Endothelial cell of umbilical vein (primary cell): ENCODE results near the gene NPNT. TPM values are rescaled to one million over a fixed set of nuclear protein-coding genes. Genes with fewer than 3 reads are reported as not detected.

Source experiments
- BruUV-seq: library from RNA; stranded (reverse); fragments of 400-500 nt; replicated peaks from 2 replicates; lab custom pipeline; 2021; lab: Mats Ljungman, UMichigan
- CTCF ChIA-PET: fragments of 300-600, 350-600 bp; sonication (Branson Sonifier 250); formaldehyde crosslinking; loops from one replicate; lab custom pipeline; 2021; ENCODE audit warnings: antibody characterized with exemption, inconsistent platforms; lab: Charles Lee
- POLR2A ChIA-PET: fragments of 300-600, 350-600 bp; sonication (Branson Sonifier 250); formaldehyde crosslinking; loops from one replicate; lab custom pipeline; 2021; ENCODE audit warnings: antibody characterized with exemption, inconsistent platforms; lab: Charles Lee
- DNase-seq: peaks from one replicate; pipeline ENCODE4 v3.0.0-alpha.2; 2011; ENCODE audit warnings: low read depth, low spot score
- FAIRE-seq: peaks from 2 replicates; lab custom pipeline; 2011; peaks lifted over from hg19 to GRCh38; lab: Jason Lieb, UNC
- H2AFZ ChIP-seq: 2 replicates; pipeline ENCODE4 v1.6.0; 2012; ENCODE audit warnings: low read depth, low read length, control low read depth, inconsistent platforms
- H3K27ac ChIP-seq: 2 replicates; pipeline ENCODE4 v1.5.1; 2011; ENCODE audit warnings: low read depth, mild to moderate bottlenecking, control low read depth, low read length, moderate library complexity; ENCODE audit not compliant: insufficient read depth
- H3K27me3 ChIP-seq, 2 experiments: 2 replicates each; pipeline versions ENCODE4 v1.6.0 to v1.6.1; 2011; ENCODE audit warnings: low read length in 2 of 2, mixed read lengths in 1 of 2; ENCODE audit not compliant: control insufficient read depth in 2 of 2, insufficient read depth in 2 of 2
- H3K36me3 ChIP-seq, 2 experiments: 2 replicates in 1 of 2; 3 replicates in 1 of 2; pipeline ENCODE4 v1.5.1; 2011; ENCODE audit warnings: low read length in 2 of 2, mild to moderate bottlenecking in 1 of 2, moderate library complexity in 1 of 2; ENCODE audit not compliant: control insufficient read depth in 2 of 2, insufficient read depth in 2 of 2; ENCODE audit errors: extremely low read depth in 1 of 2
- H3K4me1 ChIP-seq: 3 replicates; pipeline ENCODE4 v1.5.1; 2011; ENCODE audit warnings: mild to moderate bottlenecking, low read length; ENCODE audit not compliant: control insufficient read depth, insufficient read depth; ENCODE audit errors: extremely low read depth
- H3K4me2 ChIP-seq: 2 replicates; pipeline ENCODE4 v1.6.1; 2011; ENCODE audit warnings: low read length, control low read depth, mixed read lengths; ENCODE audit not compliant: insufficient read depth
- H3K4me3 ChIP-seq, 3 experiments: fragments of 200-600 bp in 1 of 3; sonication (generic), shearing (Covaris generic) in 1 of 3; replicated peaks in 1 of 3; 2 replicates each; pipeline ENCODE4 v1.5.1; 2011 to 2016; ENCODE audit warnings: control low read depth in 3 of 3, low read length in 3 of 3, mild to moderate bottlenecking in 2 of 3, inconsistent platforms in 1 of 3, low read depth in 1 of 3, moderate library complexity in 1 of 3; ENCODE audit not compliant: insufficient read depth in 1 of 3
- H3K79me2 ChIP-seq: 2 replicates; pipeline ENCODE4 v1.6.0; 2012; ENCODE audit warnings: low read length, inconsistent platforms; ENCODE audit not compliant: control insufficient read depth, insufficient read depth
- H3K9ac ChIP-seq: replicated peaks from 2 replicates; pipeline ENCODE3; 2011; ENCODE audit warnings: low read length, control low read depth; ENCODE audit not compliant: insufficient read depth; ENCODE audit errors: extremely low read depth
- H3K9me1 ChIP-seq: replicated peaks from 3 replicates; pipeline ENCODE4 v1.6.0; 2011; ENCODE audit warnings: mild to moderate bottlenecking, low read length; ENCODE audit not compliant: control insufficient read depth, insufficient read depth; ENCODE audit errors: extremely low read depth
- H3K9me3 ChIP-seq: replicated peaks from 2 replicates; pipeline ENCODE4 v1.5.1; 2012; ENCODE audit warnings: low read length, inconsistent platforms; ENCODE audit not compliant: control insufficient read depth, insufficient read depth
- H4K20me1 ChIP-seq: replicated peaks from 2 replicates; pipeline ENCODE3; 2011; ENCODE audit warnings: mild to moderate bottlenecking, low read length; ENCODE audit not compliant: control insufficient read depth, insufficient read depth; ENCODE audit errors: extremely low read depth
- EZH2 ChIP-seq: IDR thresholded peaks from 2 replicates; pipeline ENCODE4 v1.6.1; 2012; ENCODE audit warnings: borderline replicate concordance, low read depth, mild to moderate bottlenecking, moderate library complexity, low read length, inconsistent platforms; ENCODE audit not compliant: severe bottlenecking
- FOS ChIP-seq: IDR thresholded peaks from 2 replicates; pipeline ENCODE4 v1.6.1; 2011; ENCODE audit warnings: mild to moderate bottlenecking, low read length, moderate library complexity, borderline replicate concordance; ENCODE audit not compliant: insufficient read depth
- GATA2 ChIP-seq: IDR thresholded peaks from 2 replicates; pipeline ENCODE4 v1.7.0; 2011; ENCODE audit warnings: low read depth, mild to moderate bottlenecking, moderate library complexity, mixed read lengths, low read length; ENCODE audit not compliant: insufficient read length, insufficient read depth
- JUN ChIP-seq: IDR thresholded peaks from 2 replicates; pipeline ENCODE4 v1.6.1; 2011; ENCODE audit warnings: borderline replicate concordance, low read depth; ENCODE audit not compliant: insufficient read length, insufficient read depth
- MYC ChIP-seq: IDR thresholded peaks from one replicate; pipeline ENCODE4 v1.6.1; 2011; ENCODE audit warnings: mild to moderate bottlenecking, low read depth, low read length
- POLR2A ChIP-seq: IDR thresholded peaks from 2 replicates; pipeline ENCODE4 v1.6.1; 2012; ENCODE audit warnings: low read depth, mild to moderate bottlenecking, control low read depth, low read length
- POLR2AphosphoS5 ChIP-seq: IDR thresholded peaks from 2 replicates; pipeline ENCODE4 v1.6.1; 2012; ENCODE audit warnings: low read depth, mild to moderate bottlenecking, control low read depth, low read length, moderate library complexity; ENCODE audit not compliant: insufficient read depth
- dilution Hi-C: fragments of 300-500 bp; cut with MboI; formaldehyde crosslinking; loops from one replicate; pipeline ENCODE4 v1.15.0; 2019; ENCODE audit warnings: low sequenced_read_pairs; ENCODE audit not compliant: extremely low pct_ligation_motif_present
- intact Hi-C: fragments of 100-400 bp; cut with micrococcal nuclease; formaldehyde crosslinking; loops from one replicate; pipeline ENCODE4 v1.10.0; 2022
- polyA plus RNA-seq, 4 experiments: library from polyadenylated mRNA; depleted of rRNA in 3 of 4; stranded (reverse) in 3 of 4; unstranded in 1 of 4; fragments of >200 nt; gene quantifications; 2 replicates each; pipeline versions ENCODE4 v1.2.1 to v1.2.3, GENCODE V29; 2011 to 2012; ENCODE audit warnings: missing spikeins in 1 of 4
- total RNA-seq: library from RNA; stranded (reverse); gene quantifications from 2 replicates; pipeline ENCODE4 v1.2.3, GENCODE V29; 2021
- TF ChIP-seq, protein P1 (sequence below): IDR thresholded peaks from 2 replicates; pipeline ENCODE4 v1.6.1; 2011; ENCODE audit not compliant: insufficient read depth, insufficient read length
- TF ChIP-seq, protein P2 (sequence below), 2 donors: IDR thresholded peaks; 1 replicate in 1 of 2; 2 replicates in 1 of 2; pipeline ENCODE4 v1.5.1; 2011; ENCODE audit warnings: low read length in 2 of 2, mild to moderate bottlenecking in 2 of 2, moderate library complexity in 2 of 2, control low read depth in 1 of 2, inconsistent platforms in 1 of 2, low read depth in 1 of 2; ENCODE audit not compliant: insufficient read depth in 1 of 2; ENCODE audit errors: extremely low read depth in 1 of 2

Gene NPNT
- total and polyA plus RNA-seq, 2 donors (not counting 3 experiments of a cell fraction or from before 2014, with no cell fraction given): not detected

DNA sequence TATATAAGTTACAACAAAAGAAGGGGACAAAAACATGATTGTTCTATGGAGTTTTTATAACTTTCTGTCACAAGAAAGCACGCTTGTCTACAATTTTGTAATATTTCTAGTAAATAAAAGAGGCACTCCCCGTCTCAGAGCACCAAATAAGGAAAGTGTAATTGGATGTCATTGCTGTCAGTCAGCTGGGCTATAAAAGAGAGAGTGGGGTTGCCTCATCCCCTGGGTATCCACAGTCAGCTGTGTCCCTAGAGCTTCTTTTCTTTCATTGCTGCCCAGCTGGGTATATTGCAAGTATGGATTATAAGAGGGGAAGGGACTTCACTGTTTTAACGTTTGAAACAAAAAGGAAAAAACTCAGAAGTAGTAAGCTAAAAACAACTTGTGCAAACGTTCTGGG, 61.3 kb downstream of the NPNT start:
- Histone ChIP-seq H3K9me1 (no peaks in the 10 kb centered on the region), H3K36me3 (no peaks in the 10 kb centered on the region), H3K4me1 (no peaks in the 10 kb centered on the region), H4K20me1 (no peaks in the 10 kb centered on the region), H3K79me2 (no peaks in the 10 kb centered on the region), H3K9me3 (no peaks in the 10 kb centered on the region), H3K4me3 (no peak overlapping the region), H2AFZ (no peak overlapping the region), H3K9ac (no peak overlapping the region), H3K27me3 (peaks cover 0 to 3% of the 10 kb centered on the region in 2 experiments), H3K27ac (no peak overlapping the region), H3K4me2 (no peak overlapping the region)
- dilution Hi-C loops: no loop called here
- no TSS peak for BruUV-seq
- intact Hi-C loops: no loop called here
- no peak for FAIRE-seq
- CTCF ChIA-PET: no interaction called here
- TF ChIP-seq JUN (no peak), POLR2A (no peak), POLR2AphosphoS5 (no peak), GATA2 (no peak), MYC (no peak), FOS (no peak), EZH2 (no peak)
- TF ChIP-seq, protein P1, sequence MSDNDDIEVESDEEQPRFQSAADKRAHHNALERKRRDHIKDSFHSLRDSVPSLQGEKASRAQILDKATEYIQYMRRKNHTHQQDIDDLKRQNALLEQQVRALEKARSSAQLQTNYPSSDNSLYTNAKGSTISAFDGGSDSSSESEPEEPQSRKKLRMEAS: no peak
- TF ChIP-seq, protein P2, sequence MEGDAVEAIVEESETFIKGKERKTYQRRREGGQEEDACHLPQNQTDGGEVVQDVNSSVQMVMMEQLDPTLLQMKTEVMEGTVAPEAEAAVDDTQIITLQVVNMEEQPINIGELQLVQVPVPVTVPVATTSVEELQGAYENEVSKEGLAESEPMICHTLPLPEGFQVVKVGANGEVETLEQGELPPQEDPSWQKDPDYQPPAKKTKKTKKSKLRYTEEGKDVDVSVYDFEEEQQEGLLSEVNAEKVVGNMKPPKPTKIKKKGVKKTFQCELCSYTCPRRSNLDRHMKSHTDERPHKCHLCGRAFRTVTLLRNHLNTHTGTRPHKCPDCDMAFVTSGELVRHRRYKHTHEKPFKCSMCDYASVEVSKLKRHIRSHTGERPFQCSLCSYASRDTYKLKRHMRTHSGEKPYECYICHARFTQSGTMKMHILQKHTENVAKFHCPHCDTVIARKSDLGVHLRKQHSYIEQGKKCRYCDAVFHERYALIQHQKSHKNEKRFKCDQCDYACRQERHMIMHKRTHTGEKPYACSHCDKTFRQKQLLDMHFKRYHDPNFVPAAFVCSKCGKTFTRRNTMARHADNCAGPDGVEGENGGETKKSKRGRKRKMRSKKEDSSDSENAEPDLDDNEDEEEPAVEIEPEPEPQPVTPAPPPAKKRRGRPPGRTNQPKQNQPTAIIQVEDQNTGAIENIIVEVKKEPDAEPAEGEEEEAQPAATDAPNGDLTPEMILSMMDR (IDR thresholded peaks at IDR 0.05; ENCODE audit: extremely low read depth in 1 of 2, insufficient read depth in 1 of 2, low read depth in 1 of 2, low read length in 2 of 2): no peak
- POLR2A ChIA-PET: no interaction called here
- no peak for DNase-seq
